Right ventricle myocardium inferior (tissue), 1 donor: Measurements from ENCODE around the gene LAMA2. TPM values are rescaled to one million over a fixed set of nuclear protein-coding genes. Genes with fewer than 3 reads are reported as not detected.

Experiments used
- ATAC-seq: fragments of 200-7000 bp; cut with Tn5 transposase; one replicate; pipeline ENCODE4 v1.9.1; 2020; ENCODE audit warnings: mild to moderate bottlenecking, moderate library complexity
- DNase-seq: peaks from one replicate; pipeline ENCODE4 v3.0.0; 2021; ENCODE audit errors: missing footprints
- intact Hi-C: fragments of 100-400 bp; cut with DNase I; formaldehyde crosslinking; loops from one replicate; pipeline ENCODE4 v1.11.0; 2022
- total RNA-seq: library from RNA; stranded (reverse); fragmentation: NEBNext Ultra II Directional; extraction: Animal tissue kit (Norgen Biotek cat#: 25700); gene quantifications from one replicate; pipeline ENCODE4 v1.2.1, GENCODE V29; 2021
- donor health status: DM: no; HTN: yes; CAD: no; lungs with severe emphysema.

The LAMA2 gene
- total RNA-seq, 1 donor from 2014 or later = 119 TPM

DNA sequence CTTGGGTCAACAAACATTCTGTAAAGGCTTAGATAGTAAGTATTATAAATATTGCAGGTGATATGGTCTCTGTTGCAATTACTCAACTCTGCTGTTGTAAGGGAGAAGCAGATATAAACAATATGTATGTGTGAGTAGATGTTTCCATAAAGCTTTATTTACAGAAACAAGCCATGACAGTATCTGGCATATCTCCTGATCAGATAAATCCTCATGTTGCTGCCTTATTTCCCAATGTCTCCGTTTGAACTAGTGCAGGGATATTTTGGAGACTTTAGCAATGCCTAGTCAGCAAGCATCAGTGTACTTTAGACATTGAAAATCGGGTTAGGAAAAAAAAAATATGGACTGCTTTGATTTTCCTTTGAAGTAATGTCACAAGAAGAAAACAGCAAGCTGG is 96.1 kb downstream of the LAMA2 start:
- DNase-seq (no peak), ATAC-seq (no peak)
- intact Hi-C loops = no loop called here

DNA sequence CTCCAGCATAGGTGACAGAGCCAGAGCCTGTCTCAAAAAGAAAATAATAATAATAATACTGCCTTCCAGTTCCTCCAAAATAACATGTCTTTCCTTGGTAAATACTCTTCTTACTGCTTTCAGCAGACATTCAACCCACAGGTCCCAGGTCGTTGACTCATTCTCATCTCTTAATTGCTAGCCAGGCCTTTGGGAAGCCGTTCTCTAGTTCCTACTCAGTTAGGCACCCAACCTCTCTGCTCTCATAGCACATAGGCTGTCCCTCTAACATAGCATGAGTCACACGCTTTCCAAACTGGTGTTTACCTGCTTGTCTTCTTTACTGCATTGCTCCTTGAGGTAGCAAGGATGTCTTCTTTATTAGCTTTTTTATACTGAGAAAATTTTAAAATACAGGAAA is 98.8 kb downstream of the LAMA2 start:
- intact Hi-C loops = no loop called here
- no peak for DNase-seq
- ATAC-seq = no peak

DNA sequence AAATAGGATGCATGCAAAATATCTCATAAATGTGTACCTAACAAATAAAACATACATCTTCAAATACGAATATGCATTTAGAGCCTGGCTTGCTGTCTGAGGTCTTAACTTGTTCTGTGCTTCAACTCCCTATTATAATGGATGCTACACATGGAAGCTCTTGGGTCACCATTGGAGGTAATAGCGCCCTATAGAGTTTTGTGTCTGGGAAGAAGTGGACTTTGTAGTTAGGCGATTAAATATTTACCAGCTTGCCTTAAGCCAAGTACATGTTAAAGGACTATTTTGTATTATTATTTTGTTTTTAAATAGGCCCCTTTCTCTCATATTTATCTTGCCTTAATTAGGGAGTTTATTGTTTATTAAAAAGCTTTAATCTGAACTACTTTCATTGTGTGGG is 107.4 kb downstream of the LAMA2 start:
- intact Hi-C loops = no loop called here
- DNase-seq = no peak
- ATAC-seq = no peak

DNA sequence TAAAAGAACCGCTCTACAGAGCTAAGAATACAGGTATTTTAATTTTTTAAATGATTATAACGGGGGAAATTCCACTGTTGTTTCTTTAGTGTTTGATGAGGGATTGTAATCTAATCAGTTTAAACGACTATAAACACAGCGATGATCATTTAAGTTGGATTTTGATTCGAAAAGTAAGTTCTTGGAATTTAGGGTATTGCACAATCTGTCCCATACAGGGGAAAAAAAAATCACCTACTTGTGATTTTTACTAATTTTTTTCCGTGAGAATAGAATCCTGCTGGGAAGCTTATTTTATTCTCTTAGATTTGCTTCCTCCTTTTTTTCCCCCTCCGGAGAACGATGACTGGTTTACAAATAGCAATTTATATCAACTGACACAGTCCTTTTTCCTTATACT is 108.0 kb downstream of the LAMA2 start:
- ATAC-seq = no peak
- intact Hi-C loops = no loop called here
- no peak for DNase-seq

DNA sequence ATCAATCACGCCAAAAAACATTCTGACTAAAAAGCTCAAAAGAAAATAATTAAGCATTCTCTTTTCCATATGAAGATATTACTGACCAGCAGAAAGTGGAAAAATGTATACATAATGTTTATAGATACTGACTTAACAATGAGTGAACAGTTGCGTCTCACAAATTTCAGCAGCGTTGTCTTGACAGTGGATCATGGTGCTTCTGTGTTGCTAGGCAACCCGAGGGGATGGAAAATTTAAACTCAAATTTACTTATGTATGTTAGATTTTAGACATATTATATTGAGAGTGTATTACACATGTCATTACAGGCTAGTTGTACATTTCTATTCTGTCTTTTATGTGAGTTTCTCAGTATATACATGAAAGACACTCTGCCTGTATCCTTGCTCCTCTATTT is 110.2 kb downstream of the LAMA2 start:
- no peak for ATAC-seq
- no peak for DNase-seq
- intact Hi-C loops = no loop called here

DNA sequence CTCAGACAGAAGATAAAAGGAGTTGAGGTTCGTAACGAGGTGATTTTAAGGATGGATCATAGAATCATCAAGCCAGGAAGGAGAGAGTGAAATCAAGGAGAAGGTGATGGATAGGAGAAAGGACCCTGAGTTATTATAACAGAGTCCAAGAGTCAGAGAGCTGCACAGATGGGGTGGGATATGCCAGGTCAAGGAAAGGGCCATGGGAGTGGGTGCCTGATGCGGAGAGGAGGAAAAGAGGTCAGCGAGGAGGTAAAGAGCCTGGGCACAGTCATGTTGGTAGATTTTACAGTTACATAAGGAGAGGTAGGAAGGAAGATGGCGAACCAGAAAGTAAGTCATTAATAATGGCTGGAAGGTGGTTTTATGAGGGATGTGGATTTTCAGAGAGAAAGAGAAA is 114.9 kb downstream of the LAMA2 start:
- DNase-seq = no peak
- ATAC-seq = no peak
- intact Hi-C loops = no loop called here

DNA sequence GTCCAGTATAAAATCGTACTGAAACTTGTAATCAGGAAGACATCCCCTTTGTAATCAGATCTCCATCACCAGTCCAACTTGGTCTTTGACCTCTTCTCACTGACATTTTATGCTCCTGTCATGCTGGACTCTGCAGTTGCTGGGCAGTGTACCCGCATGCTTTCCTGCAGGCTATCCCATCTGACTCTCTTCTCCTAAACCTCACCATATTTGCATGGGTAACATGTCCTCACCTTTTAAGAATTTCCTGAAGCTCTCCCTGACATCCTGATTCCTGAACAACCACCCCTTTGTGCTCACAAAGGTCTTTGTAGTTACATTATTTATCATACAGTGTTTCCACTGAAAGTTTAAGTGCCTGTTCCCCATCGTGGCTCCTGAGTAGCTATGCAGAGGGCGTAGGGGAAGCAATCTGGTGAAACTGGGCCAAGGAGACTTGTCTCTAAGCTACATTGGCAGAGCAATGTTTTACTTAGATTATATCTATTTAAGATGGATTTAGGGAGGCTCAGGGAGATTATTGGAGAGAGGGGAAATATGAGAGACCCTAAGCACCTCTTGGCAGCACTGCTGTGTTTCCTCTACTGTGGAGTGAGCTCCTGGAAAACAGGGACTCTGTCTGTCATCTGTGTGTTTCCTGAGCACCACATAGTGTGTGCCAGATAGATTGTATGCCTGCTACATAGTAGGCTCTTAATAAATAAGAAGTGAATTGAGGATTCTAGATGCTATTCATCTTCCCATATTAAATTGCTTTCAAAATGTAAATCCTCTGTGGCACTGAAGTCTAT is 124.0 kb downstream of the LAMA2 start:
- ATAC-seq (no peak), DNase-seq (no peak)
- intact Hi-C loops = no loop called here

DNA sequence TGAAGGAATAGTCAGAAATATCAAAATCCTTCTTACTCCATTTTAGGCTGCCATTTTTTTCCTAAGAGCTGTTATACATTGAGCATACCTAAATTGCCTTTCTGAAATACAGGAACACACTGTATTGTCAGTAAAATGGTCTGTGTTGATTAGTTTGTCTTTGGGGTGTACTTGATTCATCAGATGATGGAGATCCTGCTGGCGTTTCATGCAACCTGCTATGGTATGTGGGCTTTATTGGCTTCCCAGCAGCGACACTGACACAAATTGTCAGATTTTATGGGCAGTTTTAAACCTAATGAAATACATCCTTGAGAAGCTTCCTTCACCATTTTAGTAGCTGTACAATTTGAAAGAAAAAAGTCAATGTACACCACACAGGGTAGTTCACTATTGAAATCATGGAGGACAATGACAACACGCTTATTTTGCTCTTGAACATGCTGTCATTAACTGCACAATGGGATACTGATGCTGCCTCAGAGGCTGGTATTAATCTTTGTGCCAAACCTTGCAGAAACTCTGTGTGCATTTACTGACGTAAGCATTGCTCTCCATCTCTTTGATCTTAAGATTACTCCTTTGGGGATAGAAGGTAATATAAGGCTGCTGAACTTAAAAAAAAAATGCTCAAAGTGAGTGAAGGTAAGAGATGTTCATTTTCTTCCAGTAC is 124.9 kb downstream of the LAMA2 start:
- no peak for DNase-seq
- ATAC-seq = no peak
- intact Hi-C loops = no loop called here

DNA sequence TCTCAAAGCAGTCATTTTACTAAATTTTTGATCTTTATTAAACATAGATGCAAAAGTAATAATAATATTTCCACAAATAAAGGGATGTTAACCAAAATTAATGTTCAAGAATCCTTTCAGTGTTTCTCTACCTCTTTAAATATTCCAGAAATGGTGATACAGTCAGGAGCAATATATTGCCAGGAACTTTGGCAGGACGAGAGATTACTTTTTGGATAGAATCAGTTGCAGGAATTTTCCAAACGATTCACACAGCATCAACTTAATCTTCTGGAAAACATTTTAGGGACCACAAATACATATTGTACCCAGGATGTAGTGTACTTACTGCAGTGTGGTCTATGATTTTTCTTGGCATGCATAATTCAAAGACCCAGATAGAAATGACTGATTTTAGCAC is 125.7 kb downstream of the LAMA2 start:
- intact Hi-C loops = no loop called here
- ATAC-seq (no peak), DNase-seq (no peak)

DNA sequence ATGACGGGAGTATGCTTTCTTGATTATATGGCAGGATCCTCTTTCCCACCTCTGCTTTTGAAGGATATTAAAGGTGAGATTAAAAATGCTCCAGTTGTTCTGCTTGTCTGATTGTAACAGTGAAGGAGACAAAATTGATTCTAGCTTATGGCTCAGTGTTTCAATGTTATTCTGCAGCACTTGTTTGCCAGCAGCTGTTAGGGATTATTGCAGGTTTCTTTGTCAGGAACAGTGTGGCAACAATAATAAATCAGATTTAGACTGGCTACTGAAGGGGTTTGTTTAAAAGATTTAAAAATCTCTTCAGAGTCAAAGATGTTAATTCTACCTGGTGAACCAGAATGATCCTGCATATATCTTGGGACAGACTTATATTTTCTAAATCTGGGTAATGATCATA is 126.9 kb downstream of the LAMA2 start:
- DNase-seq (no peak), ATAC-seq (no peak)
- intact Hi-C loops = no loop called here

DNA sequence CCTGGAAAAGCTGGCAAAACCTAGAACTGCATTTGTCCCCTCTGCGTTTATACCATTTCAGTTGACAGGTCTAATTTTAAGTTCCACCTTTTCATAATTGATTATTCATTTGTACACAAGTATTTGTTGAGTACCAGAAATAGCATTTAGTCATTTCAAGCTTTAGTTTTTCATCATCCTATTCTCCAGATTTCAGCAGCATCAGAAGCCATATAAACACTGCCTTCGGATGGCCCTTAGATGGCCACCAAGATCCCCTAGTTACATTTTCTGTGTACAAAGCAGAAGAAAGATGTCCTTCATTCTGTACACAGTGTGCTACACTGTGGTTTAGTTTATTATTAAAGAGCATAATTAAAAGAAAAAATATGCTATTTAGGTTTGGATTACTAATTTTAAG is 131.4 kb downstream of the LAMA2 start:
- intact Hi-C loops = no loop called here
- no peak for ATAC-seq
- DNase-seq = no peak

DNA sequence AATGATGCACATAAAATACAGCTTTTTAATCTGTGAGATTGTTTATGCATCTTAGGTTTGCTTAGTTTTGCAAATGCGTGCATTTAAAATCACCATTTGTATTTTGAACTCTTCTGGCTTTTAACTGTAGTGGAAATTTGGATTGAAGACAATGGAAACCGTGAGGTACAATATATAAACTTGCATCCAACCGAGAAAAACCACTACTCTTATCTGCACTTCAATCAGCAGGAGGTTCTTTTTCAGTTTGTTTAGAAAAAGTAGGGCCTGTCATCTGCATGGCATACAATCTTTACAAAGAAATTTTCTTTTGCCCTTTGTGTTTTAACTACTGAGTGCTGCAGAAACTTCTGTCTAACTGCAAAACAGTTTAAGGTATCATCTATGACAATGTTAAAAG is 132.8 kb downstream of the LAMA2 start:
- intact Hi-C loops = no loop called here
- no peak for ATAC-seq
- no peak for DNase-seq

DNA sequence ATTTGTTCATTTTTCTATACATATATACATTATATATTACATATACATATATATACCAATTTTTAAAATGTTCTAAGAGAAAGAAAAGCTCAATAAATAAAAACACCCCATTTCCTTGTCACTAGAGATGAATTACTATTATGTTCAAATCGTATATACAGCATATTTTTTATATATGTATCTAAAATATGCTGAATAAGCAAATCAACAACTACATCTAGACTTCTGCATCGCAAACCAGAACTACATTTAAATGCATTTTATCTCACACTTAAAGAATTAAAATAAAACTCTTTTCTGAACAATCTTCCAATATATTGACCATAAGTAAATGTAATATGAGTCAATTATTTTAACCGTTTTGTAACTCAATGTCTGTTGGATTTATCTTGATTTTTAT is 133.9 kb downstream of the LAMA2 start:
- ATAC-seq = no peak
- intact Hi-C loops = no loop called here
- no peak for DNase-seq

DNA sequence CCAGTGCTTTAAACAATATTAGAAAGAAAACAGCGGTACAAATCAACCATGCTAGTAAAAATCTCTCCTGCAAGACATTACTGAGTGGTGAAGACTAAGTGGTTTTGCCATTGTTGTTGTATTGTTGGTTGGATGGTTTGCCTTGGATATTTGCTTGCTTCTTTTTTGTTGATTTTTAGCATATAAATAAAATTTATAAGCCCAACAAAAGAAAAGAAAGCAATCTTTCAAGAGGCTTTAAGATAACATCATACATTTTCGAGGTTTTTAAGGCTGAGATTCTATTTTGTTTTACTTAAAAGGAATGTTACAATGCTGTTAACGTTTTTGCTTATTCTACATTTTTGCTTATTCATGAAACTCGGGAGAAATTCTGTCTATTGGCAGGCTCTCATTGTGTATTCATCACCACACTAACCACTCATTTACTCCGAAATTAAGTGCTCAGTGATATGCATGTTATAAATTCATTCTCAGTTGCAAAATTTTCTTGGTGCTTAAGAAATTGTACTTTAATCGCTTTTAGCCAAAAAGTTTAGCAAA is 139.1 kb downstream of the LAMA2 start:
- intact Hi-C loops = no loop called here

DNA sequence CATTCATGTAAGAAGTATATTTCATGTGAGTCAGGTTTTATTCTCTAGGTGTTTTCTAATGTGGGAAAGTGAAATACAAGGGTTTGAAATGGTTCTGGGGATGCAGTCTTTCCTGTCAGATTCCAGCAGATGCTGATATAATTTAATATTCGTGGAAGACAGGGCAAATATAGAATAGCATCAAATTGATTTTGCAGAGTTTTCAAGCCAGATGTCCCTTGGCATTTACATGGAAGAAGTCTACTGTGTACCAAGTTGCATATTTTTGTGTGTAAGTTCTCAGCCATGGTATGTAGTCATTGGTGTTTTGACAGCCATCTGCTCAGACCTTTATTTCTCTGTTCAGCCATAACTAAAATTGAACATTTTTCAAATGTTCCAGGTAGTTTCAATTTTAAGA is 143.7 kb downstream of the LAMA2 start:
- ATAC-seq (no peak), DNase-seq (no peak)
- intact Hi-C loops = no loop called here

More for the DNA sequence above, 139.1 kb downstream of the LAMA2 start:
- ATAC-seq (no peak), DNase-seq (no peak)

DNA sequence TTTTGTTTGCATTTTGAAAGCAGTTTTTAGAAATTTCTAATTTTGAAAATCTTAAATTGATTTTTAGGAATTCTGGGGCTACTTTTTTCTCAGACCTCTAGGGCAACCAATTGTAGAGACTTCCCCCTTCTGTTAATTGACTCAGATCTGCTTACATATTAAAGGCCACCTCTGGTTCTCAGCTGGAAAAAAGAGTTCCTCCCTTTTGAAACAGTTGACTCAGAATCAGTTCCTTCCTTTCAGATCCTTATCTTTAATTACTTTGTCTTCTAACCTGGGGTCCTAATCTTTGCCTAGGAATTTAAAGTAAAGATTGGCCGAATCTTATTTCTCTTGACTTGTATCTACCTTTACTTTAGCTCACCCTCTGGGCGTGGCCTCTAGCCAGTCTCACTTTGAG is 146.8 kb downstream of the LAMA2 start:
- intact Hi-C loops = no loop called here
- ATAC-seq (no peak), DNase-seq (no peak)

DNA sequence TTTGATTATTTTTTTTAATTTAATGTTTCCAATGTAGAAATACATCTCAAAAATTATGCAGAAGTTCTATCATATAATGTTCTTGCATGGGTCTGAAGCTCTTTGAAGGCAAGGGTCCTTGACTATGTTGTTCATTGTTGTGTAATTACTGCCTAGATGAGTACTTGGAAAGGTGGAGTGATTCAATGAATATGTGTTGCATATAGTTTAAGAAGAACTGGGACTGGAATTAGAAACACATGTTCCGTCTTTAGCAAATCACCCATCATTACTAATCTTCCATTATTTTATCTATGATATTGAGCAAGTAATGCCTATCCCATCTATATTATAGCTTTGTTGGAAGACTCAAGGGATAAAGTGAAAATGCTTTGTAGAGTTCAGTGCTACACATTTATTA is 147.3 kb downstream of the LAMA2 start:
- intact Hi-C loops = no loop called here
- DNase-seq (no peak), ATAC-seq (no peak)

DNA sequence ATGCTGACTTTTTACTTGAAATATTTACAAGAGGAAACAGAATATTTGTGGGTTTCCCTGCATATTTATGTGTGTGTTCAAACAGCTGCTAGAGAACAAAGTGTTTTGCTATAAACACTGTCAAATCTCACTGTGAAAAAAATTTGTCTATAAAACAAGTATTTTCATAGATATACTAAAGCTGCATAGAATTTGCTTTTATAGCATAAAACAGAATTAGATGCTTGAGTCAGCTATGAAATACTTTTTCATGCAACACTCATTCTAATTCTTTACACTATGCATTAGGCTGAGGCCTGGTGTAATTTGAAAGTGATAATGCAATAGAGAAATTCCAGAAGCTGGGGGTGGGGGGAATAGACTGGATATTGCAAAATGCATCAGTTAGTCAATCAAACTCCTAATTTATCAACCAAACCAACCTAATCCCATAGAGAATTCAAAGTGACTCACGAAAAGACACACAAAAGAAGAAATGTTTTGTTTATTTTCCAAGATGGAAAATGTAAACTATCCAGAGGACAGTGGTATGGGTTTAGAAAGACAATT is 148.2 kb downstream of the LAMA2 start:
- ATAC-seq (no peak), DNase-seq (no peak)
- intact Hi-C loops = no loop called here

DNA sequence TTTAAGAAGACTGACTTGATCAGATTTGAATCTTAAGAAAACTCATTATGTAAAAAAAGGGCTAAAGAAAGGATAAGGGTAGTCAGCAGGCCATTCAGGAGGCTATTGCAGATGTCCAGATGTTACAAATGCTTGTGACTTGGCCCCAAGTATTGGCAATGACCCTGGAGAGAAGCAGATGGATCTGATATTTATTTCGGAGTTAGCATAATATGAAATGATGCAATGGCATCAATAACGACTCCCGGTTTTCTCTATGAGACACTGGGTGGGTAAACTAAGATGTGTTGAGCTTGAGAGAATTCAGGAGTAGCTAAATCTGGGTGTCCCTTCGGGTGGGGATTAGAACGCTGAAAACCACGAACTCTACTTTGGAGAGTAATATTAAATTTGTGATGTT is 149.7 kb downstream of the LAMA2 start:
- no peak for DNase-seq
- peak; percentile 80 for ATAC-seq

DNA sequence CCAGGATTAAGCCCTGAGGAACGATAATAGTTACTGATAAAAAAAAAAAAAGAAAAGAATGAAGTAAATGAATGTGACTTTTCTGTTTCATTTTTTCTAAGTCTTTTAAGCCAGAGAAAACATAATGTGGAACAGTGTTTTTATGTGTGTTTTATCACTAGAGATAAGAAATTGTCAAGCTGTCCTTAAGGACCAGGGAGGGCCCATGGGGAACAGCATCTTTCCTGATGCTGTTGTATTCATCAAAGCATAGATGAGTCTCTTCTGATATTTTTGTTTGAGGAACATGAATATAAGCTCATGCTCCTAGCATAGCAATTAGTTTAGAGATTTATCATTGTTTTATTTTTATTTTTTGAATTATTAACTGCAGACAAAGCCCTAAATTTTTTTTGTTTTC is 150.2 kb downstream of the LAMA2 start:
- peak; percentile 55 for ATAC-seq
- intact Hi-C loops = no loop called here
- DNase-seq = no peak

More for the DNA sequence above, 149.7 kb downstream of the LAMA2 start:
- intact Hi-C loops = no loop called here
